Osteoblast (primary cell): ENCODE results near the gene CD2BP2. TPM values are rescaled to one million over a fixed set of nuclear protein-coding genes. Genes with fewer than 3 reads are reported as not detected.
"Not testable (repeated sequence)": the region's sequence is repeated elsewhere in the genome, so short reads cannot be mapped to it uniquely, and the experiment has no call there.

Experiments used
- DNase-seq: peaks from one replicate; pipeline ENCODE4 v3.0.0; 2011; ENCODE audit warnings: low spot score, mixed read lengths; ENCODE audit not compliant: insufficient read length; ENCODE audit errors: missing footprints
- H2AFZ ChIP-seq: 2 replicates; pipeline ENCODE4 v1.6.0; 2011; ENCODE audit warnings: mild to moderate bottlenecking, low read length
- H3K27ac ChIP-seq: 2 replicates; pipeline ENCODE4 v1.5.1; 2011; ENCODE audit warnings: mild to moderate bottlenecking, low read depth, low read length, moderate library complexity
- H3K27me3 ChIP-seq: 2 replicates; pipeline ENCODE4 v1.6.0; 2012; ENCODE audit warnings: mild to moderate bottlenecking, control low read depth, inconsistent platforms, low read length, moderate library complexity; ENCODE audit not compliant: insufficient read depth
- H3K36me3 ChIP-seq: 2 replicates; pipeline ENCODE4 v1.5.1; 2011; ENCODE audit warnings: mild to moderate bottlenecking, low read length, control low read depth, moderate library complexity; ENCODE audit not compliant: insufficient read depth
- H3K4me1 ChIP-seq: 2 replicates; pipeline ENCODE4 v1.5.1; 2011; ENCODE audit warnings: mild to moderate bottlenecking, low read length, control low read depth, moderate library complexity; ENCODE audit not compliant: insufficient read depth
- H3K4me2 ChIP-seq: 2 replicates; pipeline ENCODE4 v1.6.0; 2011; ENCODE audit warnings: mild to moderate bottlenecking, low read length; ENCODE audit not compliant: insufficient read depth
- H3K4me3 ChIP-seq: fragments of 200-600 bp; sonication (generic); 3 replicates; pipeline ENCODE4 v1.5.1; 2012; ENCODE audit warnings: mild to moderate bottlenecking, low read length, inconsistent platforms; ENCODE audit not compliant: insufficient read depth
- H3K79me2 ChIP-seq: 2 replicates; pipeline ENCODE4 v1.6.0; 2012; ENCODE audit warnings: mild to moderate bottlenecking, low read length, control low read depth, inconsistent platforms; ENCODE audit not compliant: insufficient read depth
- H3K9me3 ChIP-seq: 2 replicates; pipeline ENCODE4 v1.5.1; 2011; ENCODE audit warnings: low read depth, low read length, control low read depth
- H4K20me1 ChIP-seq: 2 replicates; pipeline ENCODE4 v1.6.0; 2012; ENCODE audit warnings: mild to moderate bottlenecking, low read length, control low read depth; ENCODE audit not compliant: insufficient read depth
- total RNA-seq: library from RNA; depleted of rRNA; stranded (reverse); fragments of >200 nt; gene quantifications from 2 replicates; pipeline ENCODE4 v1.2.3, GENCODE V29; 2012

The CD2BP2 gene
- total RNA-seq, 1 donor, result 32.9 TPM

DNA sequence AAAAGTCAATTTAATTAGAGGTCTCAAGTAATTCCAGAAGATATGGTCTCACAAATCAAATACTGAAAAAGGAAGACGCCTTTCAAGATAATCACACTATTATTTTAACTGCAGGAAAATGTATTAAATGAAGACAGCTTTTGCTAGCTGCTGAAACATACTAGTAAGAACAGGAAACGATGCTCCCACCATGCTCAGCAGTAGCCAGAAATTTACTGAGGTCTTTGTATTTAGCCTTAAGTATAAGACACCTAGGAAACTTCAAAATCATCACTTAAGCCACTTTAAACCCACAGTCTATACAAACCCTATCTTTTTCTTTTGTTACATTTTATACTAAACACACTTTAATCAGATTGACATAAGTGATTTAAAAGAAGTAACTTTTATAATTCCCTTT lies 36.5 kb downstream of the CD2BP2 start:
- H3K4me2 ChIP-seq, H3K4me1 ChIP-seq, H3K9me3 ChIP-seq, H3K4me3 ChIP-seq, H4K20me1 ChIP-seq, H3K36me3 ChIP-seq, DNase-seq, H3K27me3 ChIP-seq, H2AFZ ChIP-seq, H3K27ac ChIP-seq: not testable (repeated sequence)
- peaks cover 20% of the 10 kb centered on the region for H3K79me2 ChIP-seq

- not testable (repeated sequence) for H3K27ac ChIP-seq, H4K20me1 ChIP-seq, H3K27me3 ChIP-seq, H2AFZ ChIP-seq, H3K4me3 ChIP-seq, H3K9me3 ChIP-seq, H3K4me2 ChIP-seq, H3K4me1 ChIP-seq, H3K36me3 ChIP-seq, DNase-seq
- peaks cover 15% of the 10 kb centered on the region for H3K79me2 ChIP-seq
Measured at GRCh38 chr16:30310937-30311336, 44.2 kb downstream of the CD2BP2 start.

- not testable (repeated sequence) for H3K36me3 ChIP-seq, H3K79me2 ChIP-seq, H4K20me1 ChIP-seq
Measured at GRCh38 chr16:30309255-30309654, 45.9 kb downstream of the CD2BP2 start.

More at GRCh38 chr16:30309255-30309654, 45.9 kb downstream of the CD2BP2 start:
- H2AFZ ChIP-seq, H3K27me3 ChIP-seq, DNase-seq, H3K27ac ChIP-seq, H3K9me3 ChIP-seq, H3K4me1 ChIP-seq, H3K4me2 ChIP-seq, H3K4me3 ChIP-seq: not testable (repeated sequence)

Other genes with a start within 250 kb of the CD2BP2 start
- 0.36 and 0.88 TPM in 2 replicates for gene GDPD3, start 241.8 kb downstream of the CD2BP2 start, total RNA-seq
- gene MAPK3, start 232.1 kb downstream of the CD2BP2 start, total RNA-seq, result 40.2 and 40.7 TPM in 2 replicates
- gene CORO1A, start 171.7 kb downstream of the CD2BP2 start, total RNA-seq, result 0.36 and 0.59 TPM in 2 replicates
- 26.8 and 64.8 TPM in 2 replicates for gene BOLA2B, start 161.6 kb downstream of the CD2BP2 start, total RNA-seq
- gene SLX1A, start 161.4 kb downstream of the CD2BP2 start, total RNA-seq, result 19.9 and 23.3 TPM in 2 replicates
- 4.1 and 6.2 TPM in 2 replicates for gene SULT1A3, start 156.1 kb downstream of the CD2BP2 start, total RNA-seq
- 5.9 and 7.2 TPM in 2 replicates for gene NPIPB13, start 106.8 kb downstream of the CD2BP2 start, total RNA-seq
- gene TBC1D10B, start 15.2 kb upstream of the CD2BP2 start, total RNA-seq, result 26.5 and 31.5 TPM in 2 replicates
- not detected in 2 replicates for gene MYL11, start 19.5 kb upstream of the CD2BP2 start, total RNA-seq
- 0.29 TPM in 1 of 2 replicates, not detected in the other for gene SEPTIN1, start 27.3 kb upstream of the CD2BP2 start, total RNA-seq
- gene ZNF48, start 40.1 kb upstream of the CD2BP2 start, total RNA-seq, result 10.0 and 10.9 TPM in 2 replicates
- gene ZNF771, start 52.3 kb upstream of the CD2BP2 start, total RNA-seq, result 10.9 and 14.8 TPM in 2 replicates
- 13.6 and 13.8 TPM in 2 replicates for gene DCTPP1, start 74.7 kb upstream of the CD2BP2 start, total RNA-seq
- 18.0 and 20.3 TPM in 2 replicates for gene SEPHS2, start 90.6 kb upstream of the CD2BP2 start, total RNA-seq
- 0.36 TPM in 1 of 2 replicates, not detected in the other for gene ITGAL, start 117.4 kb upstream of the CD2BP2 start, total RNA-seq
- gene ZNF768, start 171.3 kb upstream of the CD2BP2 start, total RNA-seq, result 22.7 and 25.0 TPM in 2 replicates
- 16.6 and 17.1 TPM in 2 replicates for gene ZNF747, start 179.6 kb upstream of the CD2BP2 start, total RNA-seq
- 5.3 and 7.6 TPM in 2 replicates for gene ZNF764, start 203.1 kb upstream of the CD2BP2 start, total RNA-seq
- 10.9 and 12.3 TPM in 2 replicates for gene ZNF688, start 216.4 kb upstream of the CD2BP2 start, total RNA-seq
- 13.4 and 13.6 TPM in 2 replicates for gene ZNF785, start 230.4 kb upstream of the CD2BP2 start, total RNA-seq